T-helper 2 cell (primary cell): ENCODE measurements around the gene NR5A2.

Source experiments
- DNase-seq, 5 experiments: peaks; one replicate each; pipeline versions ENCODE4 v3.0.0 to v3.0.0-alpha.2; 2012 to 2022

NR5A2 gene

GRCh38 chr1:200206761-200207160 is 179.3 kb downstream of the NR5A2 start:
- DNase-seq = no peak

GRCh38 chr1:200207711-200208126 is 180.2 kb downstream of the NR5A2 start:
- DNase-seq = peak in 1 of 5 experiments; percentile 57

- no peak for DNase-seq
Measured at GRCh38 chr1:200211157-200211556, 183.6 kb downstream of the NR5A2 start.

GRCh38 chr1:200213392-200213791 is 185.9 kb downstream of the NR5A2 start:
- DNase-seq = no peak

GRCh38 chr1:200213921-200214320 is 186.4 kb downstream of the NR5A2 start:
- DNase-seq = no peak

- DNase-seq = no peak
Measured at GRCh38 chr1:200215350-200215749, 187.8 kb downstream of the NR5A2 start.

GRCh38 chr1:200217703-200218102 is 190.2 kb downstream of the NR5A2 start:
- peak in 1 of 5 experiments; percentile 64 for DNase-seq

- DNase-seq = peak in 1 of 5 experiments; percentile 37
Measured at GRCh38 chr1:200221614-200222282, 194.2 kb downstream of the NR5A2 start.

GRCh38 chr1:200223207-200223606 is 195.7 kb downstream of the NR5A2 start:
- DNase-seq = no peak

- DNase-seq = no peak
Measured at GRCh38 chr1:200223613-200224012, 196.1 kb downstream of the NR5A2 start.

- DNase-seq = no peak
Measured at GRCh38 chr1:200224315-200224714, 196.8 kb downstream of the NR5A2 start.

GRCh38 chr1:200226268-200226968 is 198.9 kb downstream of the NR5A2 start:
- peak in 1 of 5 experiments; percentile 68 for DNase-seq

- DNase-seq = no peak
Measured at GRCh38 chr1:200226969-200227303, 199.4 kb downstream of the NR5A2 start.
